A549 (cell line): ENCODE measurements around the gene CPNE4.

Experiments used
- ELK1 ChIP-seq: fragments of 150-350 bp; IDR thresholded peaks from 2 replicates; pipeline ENCODE4 v1.6.1; 2014; ENCODE audit warnings: low read depth, mild to moderate bottlenecking, low read length
- EP300 ChIP-seq, 2 experiments: fragments of >200 bp; sonication (Bioruptor Twin); formaldehyde crosslinking; IDR thresholded peaks; 2 replicates in 1 of 2; 3 replicates in 1 of 2; pipeline ENCODE4 v1.6.1; 2016 to 2017
- JUN ChIP-seq, 2 experiments: fragments of >200 bp; sonication (Bioruptor Twin); formaldehyde crosslinking; IDR thresholded peaks; 2 replicates in 1 of 2; 3 replicates in 1 of 2; pipeline ENCODE4 v1.6.1; 2016 to 2017
- RFX5 ChIP-seq: fragments of 450-650 bp; IDR thresholded peaks from 2 replicates; pipeline ENCODE4 v1.7.1; 2014; ENCODE audit warnings: antibody characterized with exemption, mild to moderate bottlenecking, moderate library complexity
- ZNF302 ChIP-seq: fragments of 250-450 bp; sonication (Bioruptor Pico); IDR thresholded peaks from 2 replicates; pipeline ENCODE4 v1.9.0; 2021; ENCODE audit warnings: inconsistent platforms, mild to moderate bottlenecking, moderate library complexity
- TF ChIP-seq, protein P1 (sequence below): fragments of >200 bp; sonication (Bioruptor Twin); formaldehyde crosslinking; IDR thresholded peaks from 3 replicates; pipeline ENCODE4 v1.5.1; 2016
- TF ChIP-seq, protein P2 (sequence below): IDR thresholded peaks from 2 replicates; pipeline ENCODE4 v1.6.1; 2012

DNA sequence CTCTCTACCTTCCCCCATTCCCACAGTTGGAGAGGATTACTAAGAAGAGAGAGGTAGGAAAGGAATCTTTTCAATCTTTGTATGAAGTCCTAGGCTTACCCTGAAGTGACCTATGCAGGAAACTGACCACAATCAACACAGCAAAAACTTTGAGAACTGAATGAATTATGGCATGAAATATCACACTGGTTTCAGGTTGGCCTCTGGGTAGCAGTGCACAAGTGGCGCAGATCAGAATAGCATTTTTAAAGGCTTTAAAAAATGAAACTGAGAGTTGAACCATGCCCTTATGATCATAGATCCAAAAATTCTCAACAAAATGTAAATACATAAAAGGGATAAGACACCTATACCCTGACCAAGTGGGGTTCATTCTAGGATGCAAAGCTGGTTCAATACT is 198.9 kb downstream of the CPNE4 start:
- TF ChIP-seq, protein P1, sequence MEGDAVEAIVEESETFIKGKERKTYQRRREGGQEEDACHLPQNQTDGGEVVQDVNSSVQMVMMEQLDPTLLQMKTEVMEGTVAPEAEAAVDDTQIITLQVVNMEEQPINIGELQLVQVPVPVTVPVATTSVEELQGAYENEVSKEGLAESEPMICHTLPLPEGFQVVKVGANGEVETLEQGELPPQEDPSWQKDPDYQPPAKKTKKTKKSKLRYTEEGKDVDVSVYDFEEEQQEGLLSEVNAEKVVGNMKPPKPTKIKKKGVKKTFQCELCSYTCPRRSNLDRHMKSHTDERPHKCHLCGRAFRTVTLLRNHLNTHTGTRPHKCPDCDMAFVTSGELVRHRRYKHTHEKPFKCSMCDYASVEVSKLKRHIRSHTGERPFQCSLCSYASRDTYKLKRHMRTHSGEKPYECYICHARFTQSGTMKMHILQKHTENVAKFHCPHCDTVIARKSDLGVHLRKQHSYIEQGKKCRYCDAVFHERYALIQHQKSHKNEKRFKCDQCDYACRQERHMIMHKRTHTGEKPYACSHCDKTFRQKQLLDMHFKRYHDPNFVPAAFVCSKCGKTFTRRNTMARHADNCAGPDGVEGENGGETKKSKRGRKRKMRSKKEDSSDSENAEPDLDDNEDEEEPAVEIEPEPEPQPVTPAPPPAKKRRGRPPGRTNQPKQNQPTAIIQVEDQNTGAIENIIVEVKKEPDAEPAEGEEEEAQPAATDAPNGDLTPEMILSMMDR = no peak
- no peak for TF ChIP-seq RFX5
- no peak for TF ChIP-seq EP300 (IDR thresholded peaks at IDR 0.05)
- TF ChIP-seq, protein P2, sequence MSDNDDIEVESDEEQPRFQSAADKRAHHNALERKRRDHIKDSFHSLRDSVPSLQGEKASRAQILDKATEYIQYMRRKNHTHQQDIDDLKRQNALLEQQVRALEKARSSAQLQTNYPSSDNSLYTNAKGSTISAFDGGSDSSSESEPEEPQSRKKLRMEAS = no peak
- no peak for TF ChIP-seq JUN (IDR thresholded peaks at IDR 0.05)
- TF ChIP-seq ZNF302 (CRISPR knock-in tag) = no peak
- no peak for TF ChIP-seq ELK1
